ENCODE data around the gene GLTPD2.

Gene GLTPD2

DNA sequence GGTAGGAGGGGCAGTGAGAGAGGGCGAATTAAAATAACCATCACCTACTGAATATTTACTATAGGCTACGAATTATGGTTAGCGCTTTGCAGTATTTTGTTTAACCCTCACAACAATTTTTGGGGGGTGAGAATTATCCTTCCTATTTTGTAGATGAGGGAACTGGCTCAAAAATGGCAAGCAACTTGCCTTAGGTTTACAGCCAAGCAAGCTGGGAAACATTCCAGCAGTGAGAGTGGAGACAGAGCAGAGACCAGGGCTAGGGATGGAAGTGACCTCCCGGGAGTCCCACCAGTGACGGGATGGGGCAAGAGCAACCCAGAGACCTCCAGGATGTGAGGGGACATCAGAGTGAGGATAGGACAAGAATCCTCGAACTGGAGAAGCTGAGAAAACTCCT, 2.2 kb upstream of the GLTPD2 start:
- Histone ChIP-seq H3K27me3 (ENCODE audit: control insufficient read depth in 1 of 2, insufficient read depth in 2 of 2, low read length in 2 of 2) (peaks cover 0 to 4% of the 10 kb centered on the region in 2 donors), H3K36me3 (ENCODE audit: control insufficient read depth in 1 of 2, insufficient read depth in 2 of 2, low read length in 2 of 2) (peaks cover 0 to 9% of the 10 kb centered on the region in 2 donors), H3K27ac (ENCODE audit: low read depth, low read length) (no peak overlapping the region), H3K4me1 (ENCODE audit: control insufficient read depth in 1 of 2, insufficient read depth in 2 of 2, low read length in 2 of 2) (peaks cover 21 to 31% of the 10 kb centered on the region in 2 donors), H3K9ac (ENCODE audit: low read depth in 1 of 2, low read length in 2 of 2) (peak overlapping the region in 1 of 2 donors; percentile 38), H3K4me3 (ENCODE audit: low read depth in 1 of 2, low read length in 2 of 2) (peak overlapping the region in 1 of 2 donors; percentile 28), H3K9me3 (ENCODE audit: control insufficient read depth in 1 of 2, low read length in 2 of 2) (no peaks in the 10 kb centered on the region)

DNA sequence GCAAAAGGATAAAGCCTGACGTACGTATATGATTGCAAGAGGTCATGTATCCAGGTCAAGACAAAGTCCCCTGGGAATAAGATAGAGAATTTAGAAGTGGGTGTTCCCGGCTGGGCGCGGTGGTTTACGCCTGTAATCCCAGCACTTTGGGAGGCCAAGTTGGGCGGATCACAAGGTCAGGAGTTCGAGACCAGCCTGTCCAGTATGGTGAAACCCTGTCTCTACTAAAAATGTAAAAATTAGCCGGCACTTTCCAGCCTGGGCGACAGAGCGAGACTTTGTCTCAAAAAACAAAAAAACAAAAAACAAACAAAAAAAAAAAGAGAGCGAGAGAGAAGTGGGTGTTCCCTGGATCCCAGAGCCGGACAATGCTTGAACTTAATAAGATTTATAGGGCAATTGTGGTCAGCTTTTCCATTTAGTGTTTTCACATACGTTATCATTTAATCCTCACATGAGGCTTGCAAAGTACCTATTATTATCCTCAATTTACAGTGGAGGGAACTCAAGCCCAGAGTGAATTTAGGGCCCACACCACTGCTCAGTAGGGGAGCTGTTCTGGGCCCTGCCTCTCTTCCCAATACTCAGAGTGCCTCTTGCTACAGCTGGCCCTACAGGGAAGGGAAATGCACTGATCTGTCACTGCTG, 481 bp upstream of the GLTPD2 start:
- H3K9ac ChIP-seq (ENCODE audit: low read depth in 1 of 2, low read length in 2 of 2), result peak overlapping the region; percentile 88 to 90
- H3K9me3 ChIP-seq (ENCODE audit: control insufficient read depth in 1 of 2, low read length in 2 of 2), result no peaks in the 10 kb centered on the region
- H3K27ac ChIP-seq (ENCODE audit: low read depth, low read length), result peak overlapping the region; percentile 20
- peaks cover 0 to 3% of the 10 kb centered on the region in 2 donors for H3K36me3 ChIP-seq (ENCODE audit: control insufficient read depth in 1 of 2, insufficient read depth in 2 of 2, low read length in 2 of 2)
- no peaks in the 10 kb centered on the region for H3K27me3 ChIP-seq (ENCODE audit: control insufficient read depth in 1 of 2, insufficient read depth in 2 of 2, low read length in 2 of 2)
- peaks cover 21 to 31% of the 10 kb centered on the region in 2 donors for H3K4me1 ChIP-seq (ENCODE audit: control insufficient read depth in 1 of 2, insufficient read depth in 2 of 2, low read length in 2 of 2)
- H3K4me3 ChIP-seq (ENCODE audit: low read depth in 1 of 2, low read length in 2 of 2), result peak overlapping the region; percentile 73 to 86

DNA sequence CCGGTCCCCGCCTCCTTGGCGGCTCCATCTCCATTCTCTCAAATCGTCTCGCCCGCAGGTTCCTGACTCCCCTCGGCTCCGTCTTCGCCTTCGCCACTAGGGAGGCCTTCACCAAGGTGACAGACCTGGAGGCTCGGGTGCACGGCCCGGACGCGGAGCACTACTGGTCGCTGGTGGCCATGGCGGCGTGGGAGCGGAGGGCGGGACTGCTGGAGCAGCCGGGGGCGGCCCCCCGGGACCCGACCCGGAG, 862 bp downstream of the GLTPD2 start:
- Histone ChIP-seq H3K4me3 (ENCODE audit: low read depth in 1 of 2, low read length in 2 of 2) (peak overlapping the region; percentile 73 to 86), H3K36me3 (ENCODE audit: control insufficient read depth in 1 of 2, insufficient read depth in 2 of 2, low read length in 2 of 2) (peaks cover 0 to 3% of the 10 kb centered on the region in 2 donors), H3K27me3 (ENCODE audit: control insufficient read depth in 1 of 2, insufficient read depth in 2 of 2, low read length in 2 of 2) (no peaks in the 10 kb centered on the region), H3K9me3 (ENCODE audit: control insufficient read depth in 1 of 2, low read length in 2 of 2) (no peaks in the 10 kb centered on the region), H3K4me1 (ENCODE audit: control insufficient read depth in 1 of 2, insufficient read depth in 2 of 2, low read length in 2 of 2) (peaks cover 21 to 31% of the 10 kb centered on the region in 2 donors), H3K27ac (ENCODE audit: low read depth, low read length) (peak overlapping the region; percentile 92), H3K9ac (ENCODE audit: low read depth in 1 of 2, low read length in 2 of 2) (peak overlapping the region; percentile 88 to 90)

DNA sequence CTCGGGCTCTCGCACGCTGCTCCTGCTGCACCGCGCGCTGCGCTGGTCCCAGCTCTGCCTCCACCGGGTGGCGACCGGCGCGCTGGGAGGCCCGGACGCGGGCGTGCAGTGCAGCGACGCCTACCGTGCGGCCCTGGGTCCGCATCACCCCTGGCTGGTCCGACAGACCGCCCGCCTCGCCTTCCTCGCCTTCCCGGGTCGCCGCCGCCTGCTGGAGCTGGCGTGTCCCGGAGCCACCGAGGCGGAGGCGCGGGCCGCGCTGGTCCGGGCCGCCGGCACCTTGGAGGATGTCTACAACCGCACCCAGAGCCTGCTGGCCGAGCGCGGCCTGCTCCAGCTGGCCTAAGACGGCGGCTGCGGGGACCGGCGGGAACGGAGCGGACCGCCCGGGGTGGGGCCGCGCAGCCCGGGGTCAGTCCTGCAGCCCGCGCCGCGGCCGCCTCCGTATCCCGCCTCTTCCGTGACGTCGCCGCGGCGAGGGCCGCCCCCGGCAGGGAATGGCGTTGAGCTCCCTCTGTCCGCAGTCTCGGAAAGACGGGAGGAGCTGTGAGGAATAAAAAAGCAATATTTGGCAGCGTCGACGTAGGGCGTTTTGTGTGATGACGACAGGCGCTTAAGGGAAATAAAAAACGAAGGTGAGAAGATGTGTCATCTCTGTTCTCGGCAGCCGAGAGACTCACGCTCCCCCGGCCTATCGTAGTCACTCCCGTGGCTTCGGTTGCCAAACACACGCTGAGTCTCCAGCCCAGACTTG, 1.4 kb downstream of the GLTPD2 start:
- H3K9me3 ChIP-seq (ENCODE audit: control insufficient read depth in 1 of 2, low read length in 2 of 2), result no peaks in the 10 kb centered on the region
- peaks cover 0 to 3% of the 10 kb centered on the region in 2 donors for H3K36me3 ChIP-seq (ENCODE audit: control insufficient read depth in 1 of 2, insufficient read depth in 2 of 2, low read length in 2 of 2)
- H3K9ac ChIP-seq (ENCODE audit: low read depth in 1 of 2, low read length in 2 of 2), result peak overlapping the region; percentile 88 to 90
- H3K4me3 ChIP-seq (ENCODE audit: low read depth in 1 of 2, low read length in 2 of 2), result peak overlapping the region; percentile 73 to 86
- H3K27ac ChIP-seq (ENCODE audit: low read depth, low read length), result peak overlapping the region; percentile 92
- no peaks in the 10 kb centered on the region for H3K27me3 ChIP-seq (ENCODE audit: control insufficient read depth in 1 of 2, insufficient read depth in 2 of 2, low read length in 2 of 2)
- H3K4me1 ChIP-seq (ENCODE audit: control insufficient read depth in 1 of 2, insufficient read depth in 2 of 2, low read length in 2 of 2), result peaks cover 21 to 31% of the 10 kb centered on the region in 2 donors

DNA sequence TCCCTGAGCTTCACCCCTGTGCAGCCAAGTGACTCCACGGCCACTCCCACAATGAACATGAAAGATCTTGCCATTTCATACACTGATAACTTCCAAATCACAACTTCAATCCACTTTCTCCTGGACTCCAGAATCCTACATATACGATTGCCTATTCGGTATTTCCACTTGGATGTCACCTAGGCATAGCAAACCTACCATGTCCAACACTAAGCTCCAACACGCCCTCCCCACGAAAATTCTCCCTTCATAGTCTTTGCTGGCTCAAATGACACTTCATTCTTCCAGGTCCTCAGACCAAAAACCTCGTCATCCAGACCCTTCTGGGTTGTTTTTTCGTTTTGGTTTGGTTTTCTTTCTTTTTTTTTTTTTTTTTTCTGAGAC, 1.9 kb downstream of the GLTPD2 start:
- peaks cover 0 to 2% of the 10 kb centered on the region in 2 donors for H3K36me3 ChIP-seq (ENCODE audit: control insufficient read depth in 1 of 2, insufficient read depth in 2 of 2, low read length in 2 of 2)
- H3K4me1 ChIP-seq (ENCODE audit: control insufficient read depth in 1 of 2, insufficient read depth in 2 of 2, low read length in 2 of 2), result peaks cover 20 to 27% of the 10 kb centered on the region in 2 donors
- peak overlapping the region; percentile 88 to 90 for H3K9ac ChIP-seq (ENCODE audit: low read depth in 1 of 2, low read length in 2 of 2)

DNA sequence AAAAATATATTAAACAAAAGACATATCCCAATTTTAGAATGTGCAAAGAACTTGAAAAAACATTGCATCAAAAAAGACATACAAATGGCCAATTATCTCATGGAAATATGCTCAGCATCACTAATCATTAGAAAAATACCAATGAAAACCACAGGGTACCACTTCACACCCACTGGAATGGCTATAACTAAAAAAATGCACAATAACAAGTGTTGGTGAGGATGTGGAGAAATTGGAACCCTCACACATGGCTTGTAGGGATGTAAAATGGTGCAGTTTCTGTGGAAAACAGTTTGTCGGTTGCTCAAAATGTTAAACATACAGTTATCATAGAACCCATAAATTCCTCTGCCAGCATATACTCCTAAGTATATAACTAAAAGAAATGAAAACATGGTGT, 6.4 kb downstream of the GLTPD2 start:
- H3K27me3 ChIP-seq (ENCODE audit: control insufficient read depth in 1 of 2, insufficient read depth in 2 of 2, low read length in 2 of 2), result no peaks in the 10 kb centered on the region
- no peak overlapping the region for H3K27ac ChIP-seq (ENCODE audit: low read depth, low read length)
- peak overlapping the region; percentile 98 to 100 for H3K4me3 ChIP-seq (ENCODE audit: low read depth in 1 of 2, low read length in 2 of 2)
- H3K36me3 ChIP-seq (ENCODE audit: control insufficient read depth in 1 of 2, insufficient read depth in 2 of 2, low read length in 2 of 2), result peaks cover 8 to 18% of the 10 kb centered on the region in 2 donors
- peaks cover 13% of the 10 kb centered on the region in 2 donors for H3K4me1 ChIP-seq (ENCODE audit: control insufficient read depth in 1 of 2, insufficient read depth in 2 of 2, low read length in 2 of 2)
- no peaks in the 10 kb centered on the region for H3K9me3 ChIP-seq (ENCODE audit: control insufficient read depth in 1 of 2, low read length in 2 of 2)
- H3K9ac ChIP-seq (ENCODE audit: low read depth in 1 of 2, low read length in 2 of 2), result no peak overlapping the region

More for the DNA sequence above, 1.9 kb downstream of the GLTPD2 start:
- Histone ChIP-seq H3K4me3 (ENCODE audit: low read depth in 1 of 2, low read length in 2 of 2) (peak overlapping the region; percentile 73 to 86), H3K27me3 (ENCODE audit: control insufficient read depth in 1 of 2, insufficient read depth in 2 of 2, low read length in 2 of 2) (no peaks in the 10 kb centered on the region), H3K9me3 (ENCODE audit: control insufficient read depth in 1 of 2, low read length in 2 of 2) (no peaks in the 10 kb centered on the region), H3K27ac (ENCODE audit: low read depth, low read length) (peak overlapping the region; percentile 92)

DNA sequence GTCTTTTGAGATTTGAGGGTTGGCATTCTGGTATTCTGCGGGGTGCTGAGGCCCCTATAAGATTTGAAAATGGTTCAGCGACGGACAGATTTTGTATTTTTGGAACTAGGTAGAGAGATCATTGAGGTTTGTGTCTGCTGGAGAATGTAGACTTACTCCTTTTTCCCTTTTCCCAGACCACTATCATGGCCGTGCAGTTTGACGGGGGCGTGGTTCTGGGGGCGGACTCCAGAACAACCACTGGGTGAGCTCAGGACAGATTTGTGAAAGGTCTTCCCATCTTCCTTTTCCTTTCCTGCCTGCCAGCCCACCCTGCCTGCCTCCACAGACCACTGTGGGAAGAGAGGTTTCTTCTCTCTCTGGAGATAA, 7.8 kb downstream of the GLTPD2 start:
- H3K27ac ChIP-seq (ENCODE audit: low read depth, low read length), result peak overlapping the region; percentile 37
- H3K27me3 ChIP-seq (ENCODE audit: control insufficient read depth in 1 of 2, insufficient read depth in 2 of 2, low read length in 2 of 2), result no peaks in the 10 kb centered on the region

DNA sequence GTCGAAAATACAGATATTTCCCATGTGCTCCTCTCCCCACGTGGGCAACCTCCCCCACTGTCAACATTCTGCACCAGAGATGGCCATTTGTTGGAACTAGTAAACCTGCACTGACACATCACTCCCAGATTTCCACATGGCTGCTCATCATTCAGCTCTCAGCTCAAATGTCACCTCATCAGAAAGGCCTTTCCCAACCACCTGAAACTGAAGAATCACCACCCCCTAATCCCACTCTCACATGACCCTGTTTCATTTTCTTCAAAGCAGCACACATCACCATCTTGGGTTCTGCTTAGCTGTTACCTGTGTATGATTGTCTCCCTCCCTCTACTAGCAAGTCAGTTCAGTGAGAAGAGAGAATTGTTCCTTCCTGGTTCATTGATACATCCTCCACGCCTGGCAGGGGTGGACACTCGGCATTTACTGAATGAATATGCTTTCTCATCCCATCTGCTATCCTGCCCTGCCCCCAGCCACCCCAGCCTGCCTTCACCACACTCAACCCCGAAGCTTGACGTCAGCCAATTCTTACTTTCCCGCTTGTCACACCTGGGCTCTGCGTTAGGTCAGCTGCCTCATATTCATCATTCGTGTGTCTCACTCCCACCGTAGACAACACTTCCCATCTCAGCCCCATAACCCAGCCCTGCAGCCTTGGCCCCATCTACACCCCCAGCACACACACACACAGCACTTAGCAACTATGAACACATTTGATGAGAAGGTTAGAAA, 11.9 kb downstream of the GLTPD2 start:
- Histone ChIP-seq H3K27me3 (ENCODE audit: control insufficient read depth in 1 of 2, insufficient read depth in 2 of 2, low read length in 2 of 2) (no peaks in the 10 kb centered on the region), H3K4me1 (ENCODE audit: control insufficient read depth in 1 of 2, insufficient read depth in 2 of 2, low read length in 2 of 2) (peaks cover 9 to 10% of the 10 kb centered on the region in 2 donors), H3K9ac (ENCODE audit: low read depth in 1 of 2, low read length in 2 of 2) (no peak overlapping the region), H3K27ac (ENCODE audit: low read depth, low read length) (no peak overlapping the region), H3K9me3 (ENCODE audit: control insufficient read depth in 1 of 2, low read length in 2 of 2) (no peaks in the 10 kb centered on the region), H3K4me3 (ENCODE audit: low read depth in 1 of 2, low read length in 2 of 2) (no peak overlapping the region), H3K36me3 (ENCODE audit: control insufficient read depth in 1 of 2, insufficient read depth in 2 of 2, low read length in 2 of 2) (peaks cover 8 to 18% of the 10 kb centered on the region in 2 donors)

More for the DNA sequence above, 7.8 kb downstream of the GLTPD2 start:
- Histone ChIP-seq H3K4me3 (ENCODE audit: low read depth in 1 of 2, low read length in 2 of 2) (peak overlapping the region; percentile 98 to 100), H3K36me3 (ENCODE audit: control insufficient read depth in 1 of 2, insufficient read depth in 2 of 2, low read length in 2 of 2) (peaks cover 8 to 18% of the 10 kb centered on the region in 2 donors), H3K4me1 (ENCODE audit: control insufficient read depth in 1 of 2, insufficient read depth in 2 of 2, low read length in 2 of 2) (peaks cover 9 to 10% of the 10 kb centered on the region in 2 donors), H3K9me3 (ENCODE audit: control insufficient read depth in 1 of 2, low read length in 2 of 2) (no peaks in the 10 kb centered on the region), H3K9ac (ENCODE audit: low read depth in 1 of 2, low read length in 2 of 2) (peak overlapping the region; percentile 81 to 97)

DNA sequence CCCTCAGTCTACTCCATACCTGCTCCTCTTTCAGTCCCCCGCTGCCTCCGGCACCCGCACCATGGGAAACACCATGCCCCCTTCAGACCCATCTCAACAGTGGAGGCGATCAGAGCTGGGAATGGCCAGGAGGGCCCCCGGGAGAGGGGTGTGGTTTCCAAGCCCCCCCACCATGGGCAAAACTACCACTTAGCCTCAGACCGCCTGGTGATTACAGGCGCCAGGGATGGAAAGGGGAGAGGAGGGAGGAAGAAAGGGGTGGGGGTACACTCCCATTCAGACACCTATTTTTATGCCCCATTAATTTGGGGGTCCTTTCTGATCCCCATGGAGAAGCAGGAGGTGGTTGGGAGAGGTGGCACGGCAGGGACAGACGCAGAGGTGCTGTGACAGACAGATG, 13.5 kb downstream of the GLTPD2 start, which contains the start of gene C17orf114:
Gene C17orf114 (minus strand): TSS at position 101 of the 400 bp plus-strand sequence.
- H3K36me3 ChIP-seq (ENCODE audit: control insufficient read depth in 1 of 2, insufficient read depth in 2 of 2, low read length in 2 of 2), result peaks cover 8 to 18% of the 10 kb centered on the region in 2 donors
- no peak within 1 kb of the TSS for H3K4me3 ChIP-seq (ENCODE audit: low read depth in 1 of 2, low read length in 2 of 2)
- no peak within 1 kb of the TSS for H3K9ac ChIP-seq (ENCODE audit: low read depth in 1 of 2, low read length in 2 of 2)
- H3K27ac ChIP-seq (ENCODE audit: low read depth, low read length), result no peak within 1 kb of the TSS
- H3K4me1 ChIP-seq (ENCODE audit: control insufficient read depth in 1 of 2, insufficient read depth in 2 of 2, low read length in 2 of 2), result peaks cover 7 to 8% of the 10 kb centered on the region in 2 donors
- H3K9me3 ChIP-seq (ENCODE audit: control insufficient read depth in 1 of 2, low read length in 2 of 2), result no peaks in the 10 kb centered on the region
- H3K27me3 ChIP-seq (ENCODE audit: control insufficient read depth in 1 of 2, insufficient read depth in 2 of 2, low read length in 2 of 2), result no peaks in the 10 kb centered on the region

DNA sequence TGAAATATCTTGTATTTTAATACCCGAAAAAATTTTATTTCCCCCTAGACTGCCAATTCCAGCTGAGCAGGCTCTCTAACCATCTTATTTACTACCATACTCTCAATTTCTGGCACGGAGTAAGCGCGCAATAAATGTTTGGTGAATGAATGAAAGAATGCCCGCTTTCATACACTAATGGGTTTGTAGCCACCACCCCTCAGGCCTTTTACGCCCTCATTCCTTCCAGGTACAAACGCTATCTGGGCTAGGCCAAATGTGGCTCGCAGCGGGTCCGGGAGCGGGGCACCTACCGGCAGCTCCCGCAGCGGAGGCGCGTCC, 17.7 kb downstream of the GLTPD2 start:
- peaks cover 12 to 17% of the 10 kb centered on the region in 2 donors for H3K4me1 ChIP-seq (ENCODE audit: control insufficient read depth in 1 of 2, insufficient read depth in 2 of 2, low read length in 2 of 2)
- H3K9me3 ChIP-seq (ENCODE audit: control insufficient read depth in 1 of 2, low read length in 2 of 2), result no peaks in the 10 kb centered on the region
- H3K4me3 ChIP-seq (ENCODE audit: low read depth in 1 of 2, low read length in 2 of 2), result peak overlapping the region; percentile 71 to 74
- H3K9ac ChIP-seq (ENCODE audit: low read depth in 1 of 2, low read length in 2 of 2), result peak overlapping the region; percentile 59 to 63
- no peaks in the 10 kb centered on the region for H3K27me3 ChIP-seq (ENCODE audit: control insufficient read depth in 1 of 2, insufficient read depth in 2 of 2, low read length in 2 of 2)
- no peak overlapping the region for H3K27ac ChIP-seq (ENCODE audit: low read depth, low read length)
- peaks cover 0 to 5% of the 10 kb centered on the region in 2 donors for H3K36me3 ChIP-seq (ENCODE audit: control insufficient read depth in 1 of 2, insufficient read depth in 2 of 2, low read length in 2 of 2)

Measured in duodenal mucosa (tissue), 2 donors.